Middle frontal gyrus (tissue), 1 donor: ENCODE results near the gene ZP3.
"Not testable (repeated sequence)": the region's sequence is repeated elsewhere in the genome, so short reads cannot be mapped to it uniquely, and the experiment has no call there.

Source experiments
- DNase-seq: peaks from one replicate; pipeline ENCODE4 v3.0.0-alpha.2; 2015; ENCODE audit warnings: low spot score; ENCODE audit errors: extremely low spot score

Gene ZP3

DNA sequence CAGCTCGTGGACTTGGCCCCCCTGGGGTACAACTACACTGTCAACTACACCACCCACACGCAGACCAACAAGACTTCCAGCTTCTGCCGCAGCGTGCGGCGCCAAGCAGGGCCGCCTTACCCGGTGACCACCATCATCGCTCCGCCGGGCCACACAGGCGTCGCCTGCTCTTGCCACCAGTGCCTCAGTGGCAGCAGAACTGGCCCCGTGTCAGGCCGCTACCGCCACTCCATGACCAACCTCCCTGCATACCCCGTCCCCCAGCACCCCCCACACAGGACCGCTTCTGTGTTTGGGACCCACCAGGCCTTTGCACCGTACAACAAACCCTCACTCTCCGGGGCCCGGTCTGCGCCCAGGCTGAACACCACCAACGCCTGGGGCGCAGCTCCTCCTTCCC, 57.9 kb downstream of the ZP3 start:
- not testable (repeated sequence) for DNase-seq

- DNase-seq = not testable (repeated sequence)
These were observed 58.3 kb downstream of the ZP3 start for GRCh38 chr7:76483081-76483480.

DNA sequence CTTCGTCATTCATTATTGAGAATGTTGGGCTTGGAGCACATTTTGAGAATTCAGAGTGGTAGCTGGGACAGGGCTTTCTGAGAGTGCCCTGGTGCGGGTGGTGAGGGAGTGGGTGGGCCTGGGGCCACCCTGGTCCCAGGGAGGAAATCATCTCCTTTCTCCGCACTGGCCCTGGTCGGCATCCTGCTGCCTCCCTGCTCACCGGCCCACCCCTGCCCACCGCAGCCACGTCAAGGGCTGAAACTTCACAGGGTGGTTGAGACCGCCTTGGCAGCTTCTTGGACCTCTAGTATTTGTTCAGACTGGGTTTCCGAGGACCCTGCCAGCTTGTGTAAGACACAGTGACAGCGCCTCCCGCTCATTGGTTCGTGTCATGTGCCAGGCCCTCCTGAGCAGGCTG, 59.7 kb downstream of the ZP3 start:
- DNase-seq = not testable (repeated sequence)

- not testable (repeated sequence) for DNase-seq
These were observed 61.3 kb downstream of the ZP3 start for GRCh38 chr7:76485822-76486610.

DNA sequence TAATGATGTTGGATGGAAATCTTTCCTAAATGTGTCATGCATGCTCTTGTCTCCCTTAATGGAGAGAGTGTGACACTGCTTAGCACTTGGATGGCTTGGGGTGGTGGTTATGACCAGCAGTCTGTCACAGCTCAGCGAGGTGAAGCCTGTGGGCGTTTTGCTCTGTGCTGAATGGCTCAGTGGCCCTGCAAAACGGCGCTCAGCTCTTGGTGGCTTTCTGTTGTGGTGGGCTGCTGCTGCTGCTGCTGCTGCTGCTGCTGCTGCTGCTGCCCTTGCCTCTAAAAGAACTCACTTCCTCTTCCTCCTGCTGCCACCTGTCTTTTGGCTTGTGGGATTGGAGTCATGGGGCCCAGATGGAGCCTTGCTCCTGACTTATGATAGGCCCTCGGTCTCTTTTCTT, 61.9 kb downstream of the ZP3 start:
- DNase-seq = not testable (repeated sequence)

DNA sequence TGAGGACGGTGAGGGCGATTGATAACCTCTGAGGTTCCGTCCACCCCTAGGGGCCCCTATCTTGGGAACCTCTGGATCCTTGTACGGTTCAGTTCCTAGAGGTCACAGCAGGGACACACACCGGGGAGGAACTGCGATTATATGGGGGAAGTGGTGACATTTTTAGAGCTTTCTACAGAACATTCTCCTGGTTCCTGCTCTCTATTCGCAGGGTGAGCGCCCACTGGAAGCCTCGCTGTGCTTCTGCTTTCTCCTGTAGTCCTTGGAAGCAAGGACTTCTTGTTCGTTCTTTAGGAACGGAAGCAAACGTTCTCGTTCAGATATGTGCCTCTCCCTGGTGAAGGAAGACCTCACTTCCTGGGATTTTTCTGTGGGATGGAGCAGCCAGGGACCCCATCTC, 63.2 kb downstream of the ZP3 start:
- not testable (repeated sequence) for DNase-seq
